Measurements from ENCODE around the gene TRPC6.
"Not testable (repeated sequence)": the region's sequence is repeated elsewhere in the genome, so short reads cannot be mapped to it uniquely, and the experiment has no call there.

The TRPC6 gene

DNA sequence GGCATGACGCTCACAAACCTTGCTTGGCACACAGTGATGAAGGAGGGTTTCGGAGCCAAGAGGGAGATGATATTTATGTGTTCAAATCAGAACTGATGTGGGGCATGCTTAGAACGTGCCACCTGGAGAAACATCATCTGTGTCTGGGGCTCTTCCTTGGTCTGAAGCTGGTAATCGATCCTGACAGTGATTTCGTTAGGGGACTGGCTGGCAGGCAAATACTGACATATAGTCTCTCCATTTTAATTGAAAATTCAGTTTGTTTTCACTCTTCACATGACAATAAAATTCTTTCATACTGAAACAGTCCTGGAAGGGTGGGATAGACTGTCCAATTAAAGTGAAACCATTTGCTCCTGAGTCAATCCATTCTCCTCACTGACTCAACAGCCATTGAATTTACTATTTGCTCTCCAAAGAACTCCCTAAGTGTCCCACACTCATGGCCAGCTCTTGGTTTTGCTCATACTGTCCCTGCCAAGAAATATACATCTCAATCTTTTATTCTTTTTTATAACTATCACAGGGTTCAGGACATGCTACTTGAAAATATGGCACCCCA lies 134.8 kb downstream of the TRPC6 start:
- DNase-seq (ENCODE audit: low spot score): no peak

DNA sequence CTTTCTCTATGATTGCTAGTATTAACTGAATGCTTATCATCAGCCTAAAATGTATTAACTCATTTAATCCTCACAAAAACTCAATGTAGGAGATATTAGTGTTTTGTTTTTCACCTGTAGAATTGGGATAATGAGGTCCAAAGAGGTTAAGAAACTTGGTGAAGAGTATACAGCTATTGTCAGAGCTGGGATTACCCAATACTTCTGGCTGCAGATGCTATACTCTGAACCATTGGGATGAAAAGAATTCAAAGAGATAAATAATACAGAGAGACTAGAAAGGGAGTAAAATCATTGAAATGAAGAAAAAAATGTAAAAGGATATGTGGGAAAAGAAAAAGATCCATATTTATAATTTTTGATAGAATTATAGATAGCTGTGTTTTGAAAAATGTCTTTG lies 137.1 kb downstream of the TRPC6 start:
- DNase-seq (ENCODE audit: low spot score): no peak

DNA sequence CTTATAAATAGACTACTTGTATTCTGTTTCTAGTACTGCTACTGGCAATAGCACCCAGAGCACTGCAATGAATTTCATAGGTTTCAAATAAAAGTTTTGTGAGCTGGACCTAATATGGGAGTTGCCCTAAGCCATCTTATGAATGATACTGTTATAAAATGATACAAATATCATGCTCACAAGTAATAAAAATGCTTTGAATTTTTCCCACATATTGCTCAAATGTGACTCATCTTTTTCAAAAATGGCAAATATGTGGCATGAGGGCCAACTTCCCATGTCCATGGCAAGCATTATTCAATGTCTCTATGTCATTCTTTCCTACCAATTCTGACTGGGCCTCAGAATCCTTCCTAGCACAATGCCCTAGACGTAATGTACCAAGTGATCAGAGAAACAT lies 137.6 kb downstream of the TRPC6 start:
- DNase-seq (ENCODE audit: low spot score): no peak

- DNase-seq (ENCODE audit: low spot score): no peak
These were observed 138.0 kb downstream of the TRPC6 start for GRCh38 chr11:101445761-101446160.

- DNase-seq (ENCODE audit: low spot score): no peak
These were observed 139.0 kb downstream of the TRPC6 start for GRCh38 chr11:101444851-101445250.

DNA sequence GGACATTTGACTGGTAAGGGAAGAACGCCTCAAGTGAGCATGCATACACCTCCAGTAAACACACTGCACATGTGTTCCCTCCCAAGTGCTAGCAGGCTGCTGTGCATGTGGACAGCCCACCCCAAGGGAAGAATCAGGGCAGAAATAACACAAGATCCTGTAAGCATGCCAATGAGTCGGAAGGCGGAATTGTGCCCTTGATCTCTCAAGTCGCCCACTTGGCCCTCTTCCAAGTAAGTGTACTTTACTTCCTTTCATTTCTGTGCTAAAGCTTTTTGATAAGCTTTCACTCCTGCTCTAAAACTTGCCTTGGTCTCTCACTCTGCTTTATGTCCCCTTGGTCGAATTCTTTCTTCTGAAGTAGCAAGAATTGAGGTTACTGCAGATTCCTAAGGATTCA lies 139.6 kb downstream of the TRPC6 start:
- peak; percentile 31 for DNase-seq (ENCODE audit: low spot score)

- DNase-seq (ENCODE audit: low spot score): no peak
These were observed 140.8 kb downstream of the TRPC6 start for GRCh38 chr11:101442936-101443521.

DNA sequence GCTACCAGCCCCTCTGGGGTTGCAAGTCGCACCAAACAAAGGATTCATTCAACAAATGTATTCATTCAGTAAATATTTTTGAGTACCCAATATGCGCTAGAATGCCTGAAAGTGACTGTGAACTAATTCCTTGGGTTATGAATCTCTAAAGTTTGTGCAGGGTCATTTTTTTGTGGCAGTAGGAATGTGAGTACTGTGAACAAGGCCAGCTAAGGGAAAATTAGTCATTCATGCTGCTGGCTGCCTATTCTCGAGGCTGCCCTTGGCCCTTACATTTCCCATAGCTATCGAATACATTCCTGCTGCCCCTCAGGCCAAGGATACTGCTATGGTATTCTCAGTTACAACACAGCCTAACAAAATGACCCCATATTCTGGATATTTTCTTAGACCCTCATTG lies 141.6 kb downstream of the TRPC6 start:
- DNase-seq (ENCODE audit: low spot score): no peak

DNA sequence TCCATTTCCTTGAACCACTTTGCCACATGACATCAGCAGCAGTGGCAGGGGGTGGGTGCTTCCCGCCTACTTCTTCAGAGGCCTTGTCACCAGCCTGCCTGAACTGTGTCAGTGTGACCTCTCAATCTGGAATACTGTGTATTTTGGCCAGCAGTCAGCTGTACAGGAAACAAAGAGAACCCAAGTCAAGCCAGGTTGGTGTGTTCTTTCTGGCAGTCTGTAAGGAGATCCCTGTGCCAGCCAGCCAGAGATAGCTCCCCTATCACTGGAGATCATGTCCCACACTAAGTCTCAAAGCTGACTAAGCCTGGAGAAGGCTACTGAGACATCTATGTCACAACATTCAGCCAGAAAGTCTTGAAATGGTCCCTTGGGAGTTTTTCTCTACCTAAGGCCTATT lies 142.1 kb downstream of the TRPC6 start:
- no peak for DNase-seq (ENCODE audit: low spot score)

DNA sequence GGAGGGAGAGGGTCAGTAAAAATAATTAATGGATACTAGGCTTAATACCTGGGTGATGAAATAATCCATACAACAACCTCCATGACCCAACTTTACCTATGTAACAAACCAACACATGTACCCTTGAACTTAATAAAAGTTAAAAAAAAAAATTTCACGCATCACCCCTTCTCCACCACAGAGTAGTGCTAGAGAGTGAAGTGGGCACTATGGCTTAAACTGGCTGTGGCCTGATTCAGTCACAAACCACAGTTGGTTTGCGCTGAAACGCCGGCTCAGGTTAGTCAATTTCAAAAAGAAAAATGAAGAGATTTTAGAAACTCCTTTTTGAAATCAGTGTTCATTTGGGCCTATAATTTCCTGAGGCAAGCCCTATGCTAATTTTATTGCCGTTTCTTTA lies 144.3 kb downstream of the TRPC6 start:
- no peak for DNase-seq (ENCODE audit: low spot score)

DNA sequence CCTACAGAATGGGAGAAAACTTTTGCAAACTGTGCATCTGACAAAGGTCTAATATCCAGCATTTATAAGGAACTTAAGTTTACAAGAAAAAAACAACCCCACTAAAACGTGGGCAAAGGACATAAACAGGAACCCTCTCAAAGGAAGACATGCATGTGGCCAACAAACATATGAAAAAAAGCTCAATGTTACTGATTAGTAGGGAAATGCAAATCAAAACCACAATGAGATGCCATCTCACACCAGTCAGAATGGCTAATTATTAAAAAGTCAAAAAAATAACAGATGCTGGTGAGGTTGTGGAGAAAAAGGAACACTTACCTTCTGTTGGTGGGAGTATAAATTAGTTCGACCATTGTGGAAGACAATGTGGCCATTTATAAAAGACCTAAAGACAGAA lies 145.1 kb downstream of the TRPC6 start:
- not testable (repeated sequence) for DNase-seq (ENCODE audit: low spot score)

DNA sequence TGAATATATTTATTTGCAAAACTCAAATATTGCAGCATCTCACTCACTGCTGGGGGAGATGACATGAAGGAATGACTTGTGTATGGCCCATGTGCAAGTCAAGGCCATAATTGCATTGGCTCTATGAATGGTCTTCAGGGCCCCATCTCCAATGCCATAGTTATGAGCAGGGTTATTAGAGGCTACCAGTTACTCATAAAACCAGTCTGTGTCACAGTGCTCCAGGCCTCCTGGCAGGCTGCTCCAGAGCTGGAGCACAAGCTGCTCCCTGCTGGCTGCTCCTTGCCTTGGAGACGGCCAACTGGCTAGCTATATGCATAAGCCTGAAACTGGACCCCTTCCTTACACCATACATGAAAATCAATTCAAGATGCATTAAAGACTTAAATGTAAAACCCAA lies 145.7 kb downstream of the TRPC6 start:
- no peak for DNase-seq (ENCODE audit: low spot score)

DNA sequence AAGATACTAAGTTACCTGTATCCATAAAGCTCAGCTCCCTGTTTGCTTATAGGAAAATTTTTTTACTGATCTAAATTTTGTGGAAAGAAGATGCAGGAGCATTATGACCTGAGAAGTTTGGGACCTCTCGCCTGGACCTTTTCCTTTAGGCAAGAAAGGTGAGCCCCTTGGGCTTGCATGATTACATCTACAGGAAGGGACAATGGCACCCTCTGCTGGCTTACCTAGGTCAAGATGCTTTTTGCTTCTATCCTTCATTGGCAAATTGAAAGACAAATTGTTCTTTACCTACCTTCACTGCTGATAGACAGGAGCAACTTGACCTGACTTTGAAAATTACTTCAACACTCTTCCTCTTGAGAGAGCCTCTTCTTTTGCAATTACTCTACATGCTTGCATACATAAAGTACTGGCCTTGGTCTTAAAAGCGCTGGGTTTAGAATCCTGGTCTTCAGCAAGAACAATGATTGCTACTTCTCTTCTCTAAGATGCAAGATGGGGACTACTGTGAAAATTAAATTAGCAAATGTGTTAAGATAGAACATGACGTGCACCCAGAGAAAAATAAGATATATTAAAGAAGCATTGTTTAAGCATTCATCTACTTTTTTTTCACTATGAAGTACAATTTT lies 147.2 kb downstream of the TRPC6 start:
- peak; percentile 34 for DNase-seq (ENCODE audit: low spot score)

GRCh38 chr11:101435408-101435973 lies 148.3 kb downstream of the TRPC6 start:
- DNase-seq (ENCODE audit: low spot score): no peak

- no peak for DNase-seq (ENCODE audit: low spot score)
These were observed 149.7 kb downstream of the TRPC6 start for GRCh38 chr11:101434026-101434643.

DNA sequence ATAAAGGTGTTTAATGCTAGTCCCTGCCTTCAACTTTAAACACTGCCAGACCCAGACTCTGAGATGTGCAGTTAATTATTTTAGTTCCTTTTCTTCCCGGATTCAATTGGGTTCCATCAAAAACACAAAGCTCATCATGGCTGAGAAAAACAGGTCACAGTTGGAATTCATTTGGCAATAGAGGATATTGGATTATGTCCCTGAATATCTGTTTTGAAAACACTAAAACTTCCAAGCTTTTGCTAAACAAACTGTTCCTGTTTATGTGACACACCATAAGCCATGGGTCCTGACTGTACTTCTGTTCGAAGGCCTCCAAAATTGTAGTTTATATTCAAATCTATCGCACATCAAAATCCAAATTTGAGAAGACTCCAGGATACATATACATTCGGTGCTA lies 150.7 kb downstream of the TRPC6 start:
- DNase-seq (ENCODE audit: low spot score): no peak

DNA sequence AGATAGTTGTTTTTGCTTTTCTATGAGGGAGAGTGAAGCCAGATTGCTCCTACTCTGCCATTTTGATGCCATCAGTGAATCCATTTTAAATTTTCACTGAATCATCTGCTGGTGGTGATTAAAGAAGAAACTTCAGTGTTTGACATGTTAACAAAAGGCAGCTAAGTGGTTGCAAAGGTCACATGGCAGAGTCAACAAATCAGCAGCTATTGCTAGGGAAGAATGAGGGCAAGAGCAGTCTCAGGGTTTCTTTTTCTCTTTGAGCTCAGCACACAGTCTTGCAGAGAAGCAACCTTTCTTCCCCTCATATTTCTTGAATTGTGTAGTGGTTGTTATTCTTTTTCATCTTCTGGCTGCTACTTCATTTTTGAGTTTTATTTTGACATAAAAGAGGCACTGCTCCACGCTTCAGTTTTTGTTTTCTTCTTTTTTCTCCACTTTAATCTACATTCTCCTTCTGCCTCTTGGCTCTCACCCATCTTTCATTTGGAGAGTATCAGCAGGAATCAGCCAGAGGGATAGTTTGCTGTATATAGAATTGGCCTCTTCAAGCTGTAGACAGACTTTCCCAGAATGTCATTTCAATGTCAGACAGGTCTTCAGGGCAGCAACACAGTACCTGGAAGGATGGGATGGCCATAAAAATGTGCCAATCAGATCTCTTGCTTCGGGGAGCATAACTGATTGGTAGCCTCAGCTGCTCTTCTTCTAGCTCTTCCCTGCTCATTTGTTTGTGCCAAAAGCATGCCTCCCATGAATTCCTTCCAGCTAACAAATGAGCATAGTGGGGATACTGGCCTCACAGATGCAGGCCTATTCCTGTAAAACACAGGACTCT lies 153.9 kb downstream of the TRPC6 start:
- no peak for DNase-seq (ENCODE audit: low spot score)

GRCh38 chr11:101428918-101429317 lies 154.9 kb downstream of the TRPC6 start:
- DNase-seq (ENCODE audit: low spot score): peak; percentile 27

DNA sequence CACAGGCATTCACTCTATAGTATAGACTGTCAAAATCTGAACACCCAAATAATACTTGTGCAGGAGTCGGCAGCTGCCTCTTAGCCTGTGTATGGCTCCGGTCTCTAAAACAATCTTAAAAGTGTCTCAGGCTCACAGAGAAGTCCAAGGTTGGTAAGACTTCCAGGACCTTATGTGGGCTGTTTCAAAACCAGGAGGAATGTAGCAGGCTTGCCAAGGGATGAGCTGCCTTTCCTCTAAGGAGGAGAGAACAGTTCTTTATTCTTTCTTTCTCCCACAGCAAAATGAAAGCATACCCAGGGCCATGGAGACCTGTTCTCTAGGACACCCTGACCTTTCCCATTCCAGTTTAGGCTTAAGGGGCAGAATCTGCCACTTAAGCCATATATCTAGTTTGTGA lies 176.5 kb downstream of the TRPC6 start:
- no peak for DNase-seq (ENCODE audit: low spot score)

All from LoVo (cell line).